Mucosa of descending colon (tissue), 3 donors: Measurements from ENCODE around the gene MPPE1. TPM values are rescaled to one million over a fixed set of nuclear protein-coding genes. Genes with fewer than 3 reads are reported as not detected.

Experiments used
- ATAC-seq: fragments of 200-7000 bp; cut with Tn5 transposase; one replicate; pipeline ENCODE4 v1.9.1; 2020; ENCODE audit warnings: mild to moderate bottlenecking, moderate library complexity
- DNase-seq, 3 donors: peaks; one replicate each; pipeline ENCODE4 v3.0.0-alpha.2; 2020
- H3K36me3 ChIP-seq: fragments of 200-600 bp; one replicate; pipeline ENCODE4 v1.8.0; 2021; ENCODE audit warnings: low read depth, mild to moderate bottlenecking
- H3K4me1 ChIP-seq: fragments of 200-600 bp; one replicate; pipeline ENCODE4 v1.8.0; 2021; ENCODE audit warnings: low read depth, mild to moderate bottlenecking
- H3K4me3 ChIP-seq: fragments of 200-600 bp; one replicate; pipeline ENCODE4 v1.8.0; 2021; ENCODE audit warnings: mild to moderate bottlenecking
- H3K9me3 ChIP-seq: fragments of 200-600 bp; one replicate; pipeline ENCODE4 v1.8.0; 2021; ENCODE audit warnings: mild to moderate bottlenecking
- intact Hi-C, 2 donors: fragments of 100-400 bp; cut with DNase I in 1 of 2; cut with micrococcal nuclease in 1 of 2; formaldehyde crosslinking; loops; one replicate each; pipeline versions ENCODE4 v1.11.0 to v1.11.1; 2022; cut with DNase I, micrococcal nuclease
- total RNA-seq, 3 donors: library from RNA; stranded (reverse); fragmentation: NEBNext Ultra II Directional in 2 of 3; extraction: Animal tissue kit (Norgen Biotek cat#: 25700) in 2 of 3; gene quantifications; one replicate each; pipeline versions ENCODE4 v1.2.1 to v1.2.4, GENCODE V29; 2021 to 2023
- TF ChIP-seq, protein P1 (sequence below): fragments of 200-600 bp; IDR thresholded peaks from one replicate; pipeline ENCODE4 v1.8.0; 2022; ENCODE audit warnings: antibody characterized with exemption, mild to moderate bottlenecking
- donor health status: DM: no; HTN: no; CAD: no; lungs with moderate emphysema.
- donor health status: DM: no; HTN: no; CAD: no.
- donor health status: DM: no; HTN: yes; CAD: no.

Gene MPPE1
- total RNA-seq, 3 donors from 2014 or later = 56.7 to 103 (median 68.8) TPM

- intact Hi-C loops = no loop called here
- H3K4me3 ChIP-seq = no peak overlapping the region
- H3K36me3 ChIP-seq = no peaks in the 10 kb centered on the region
- no peaks in the 10 kb centered on the region for H3K4me1 ChIP-seq
- TF ChIP-seq, protein P1, sequence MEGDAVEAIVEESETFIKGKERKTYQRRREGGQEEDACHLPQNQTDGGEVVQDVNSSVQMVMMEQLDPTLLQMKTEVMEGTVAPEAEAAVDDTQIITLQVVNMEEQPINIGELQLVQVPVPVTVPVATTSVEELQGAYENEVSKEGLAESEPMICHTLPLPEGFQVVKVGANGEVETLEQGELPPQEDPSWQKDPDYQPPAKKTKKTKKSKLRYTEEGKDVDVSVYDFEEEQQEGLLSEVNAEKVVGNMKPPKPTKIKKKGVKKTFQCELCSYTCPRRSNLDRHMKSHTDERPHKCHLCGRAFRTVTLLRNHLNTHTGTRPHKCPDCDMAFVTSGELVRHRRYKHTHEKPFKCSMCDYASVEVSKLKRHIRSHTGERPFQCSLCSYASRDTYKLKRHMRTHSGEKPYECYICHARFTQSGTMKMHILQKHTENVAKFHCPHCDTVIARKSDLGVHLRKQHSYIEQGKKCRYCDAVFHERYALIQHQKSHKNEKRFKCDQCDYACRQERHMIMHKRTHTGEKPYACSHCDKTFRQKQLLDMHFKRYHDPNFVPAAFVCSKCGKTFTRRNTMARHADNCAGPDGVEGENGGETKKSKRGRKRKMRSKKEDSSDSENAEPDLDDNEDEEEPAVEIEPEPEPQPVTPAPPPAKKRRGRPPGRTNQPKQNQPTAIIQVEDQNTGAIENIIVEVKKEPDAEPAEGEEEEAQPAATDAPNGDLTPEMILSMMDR = no peak
- no peaks in the 10 kb centered on the region for H3K9me3 ChIP-seq
- DNase-seq (no peak), ATAC-seq (no peak)
Measured at GRCh38 chr18:11839556-11839955, 68.6 kb downstream of the MPPE1 start.

DNA sequence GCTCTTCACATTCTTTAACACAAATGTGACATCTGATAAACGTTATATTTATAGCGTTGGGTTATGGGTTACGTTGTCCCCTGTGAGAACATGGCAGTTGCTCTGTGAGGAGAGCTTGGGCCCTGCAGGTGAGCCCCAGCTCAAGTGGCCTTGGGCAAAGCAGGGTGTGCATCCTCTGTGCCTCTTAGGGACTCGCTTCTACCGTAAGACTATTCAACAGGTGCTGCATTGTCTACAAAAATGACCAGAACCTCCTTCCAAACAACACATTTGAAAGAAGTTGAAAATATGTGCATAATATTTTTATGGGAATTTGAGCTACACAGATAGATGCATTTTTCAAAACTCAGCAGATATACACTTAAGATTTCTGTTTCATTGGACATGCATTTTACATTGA lies 73.3 kb downstream of the MPPE1 start:
- Histone ChIP-seq H3K4me3 (no peak overlapping the region), H3K4me1 (no peaks in the 10 kb centered on the region), H3K9me3 (no peaks in the 10 kb centered on the region), H3K36me3 (no peaks in the 10 kb centered on the region)
- no peak for DNase-seq
- intact Hi-C loops = no loop called here
- no peak for ATAC-seq
- TF ChIP-seq, protein P1 = no peak

Other genes starting within 250 kb of the MPPE1 start
- 10 to 100 TPM in 1 of 3 donors, 1 to 10 TPM in 2; 4.7 to 20.7 (median 5.3) TPM for gene GNAL, start 219.1 kb downstream of the MPPE1 start, total RNA-seq
- 10 to 100 TPM; 60.9 to 88.3 (median 66.7) TPM for gene CHMP1B, start 56.9 kb downstream of the MPPE1 start, total RNA-seq
- 100 to 1,000 TPM in 2 of 3 donors, 10 to 100 TPM in 1; 58.0 to 152 (median 117) TPM for gene IMPA2, start 73.2 kb upstream of the MPPE1 start, total RNA-seq
- gene ANKRD62, start 185.5 kb upstream of the MPPE1 start, total RNA-seq = 1 to 10 TPM in 1 of 3 donors, under 1 TPM in 1, not detected in 1; 0.17 to 1.8 TPM